ENCODE measurements around the gene PVALEF.

Gene PVALEF

GRCh38 chr17:81136366-81136765 is 28.9 kb upstream of the PVALEF start:
- Histone ChIP-seq H3K14ac (ENCODE audit: low read length) (peak overlapping the region; percentile 71), H3K23ac (ENCODE audit: low read depth, low read length, poor library complexity) (peak overlapping the region; percentile 73), H3K27me3 (ENCODE audit: control insufficient read depth in 3 of 3, insufficient read depth in 3 of 3, low read depth in 1 of 3, low read length in 3 of 3) (no peaks in the 10 kb centered on the region), H4K8ac (ENCODE audit: low read depth, low read length) (peak overlapping the region; percentile 48), H3K36me3 (replicated peaks in 1 of 2; ENCODE audit: control insufficient read depth in 2 of 2, insufficient read depth in 2 of 2, low read length in 2 of 2) (peaks cover 0 to 3% of the 10 kb centered on the region in 2 donors), H2AK5ac (ENCODE audit: low read depth, low read length) (peak overlapping the region; percentile 84), H3K79me1 (ENCODE audit: low read depth, low read length) (peaks cover 14% of the 10 kb centered on the region), H3K27ac (replicated peaks; ENCODE audit: low read length) (no peak overlapping the region), H3K4me1 (ENCODE audit: control insufficient read depth in 2 of 2, insufficient read depth in 1 of 2, low read depth in 1 of 2, low read length in 2 of 2) (peaks cover 18 to 28% of the 10 kb centered on the region in 2 donors), H2BK15ac (ENCODE audit: low read length) (peak overlapping the region; percentile 26), H2AFZ (ENCODE audit: low read length) (no peak overlapping the region), H2BK5ac (ENCODE audit: low read length) (peak overlapping the region; percentile 13), H3K4ac (ENCODE audit: low read length) (peak overlapping the region; percentile 89), H3K9ac (ENCODE audit: low read depth, low read length, poor library complexity) (peak overlapping the region; percentile 70), H2BK12ac (ENCODE audit: low read length) (peak overlapping the region; percentile 41), H3K4me3 (ENCODE audit: low read length in 2 of 2) (no peak overlapping the region), H4K91ac (ENCODE audit: low read depth, low read length, poor library complexity) (peak overlapping the region; percentile 72), H2BK120ac (ENCODE audit: low read depth, low read length) (peak overlapping the region; percentile 54), H3K18ac (ENCODE audit: low read length) (peak overlapping the region; percentile 65), H3K4me2 (ENCODE audit: insufficient read depth, low read length, poor library complexity, severe bottlenecking) (no peak overlapping the region), H3K9me3 (replicated peaks in 1 of 2; ENCODE audit: control insufficient read depth in 2 of 2, insufficient read depth in 1 of 2, low read depth in 1 of 2, low read length in 2 of 2) (peaks cover 0 to 14% of the 10 kb centered on the region in 2 donors)
- no CpG with 5 or more reads among the region's 8 CpGs for WGBS, 2 donors (ENCODE audit: extremely low coverage in 2 of 2, insufficient read length in 2 of 2, insufficient replicate concordance in 1 of 2)
- no peak for DNase-seq (ENCODE audit: low spot score)

- no peak overlapping the region for H2AFZ ChIP-seq (ENCODE audit: low read length)
- no peak overlapping the region for H3K4me2 ChIP-seq (ENCODE audit: insufficient read depth, low read length, poor library complexity, severe bottlenecking)
- no peak overlapping the region for H4K8ac ChIP-seq (ENCODE audit: low read depth, low read length)
- no peak overlapping the region for H2BK120ac ChIP-seq (ENCODE audit: low read depth, low read length)
- peaks cover 0 to 3% of the 10 kb centered on the region in 2 donors for H3K36me3 ChIP-seq (replicated peaks in 1 of 2; ENCODE audit: control insufficient read depth in 2 of 2, insufficient read depth in 2 of 2, low read length in 2 of 2)
- H3K79me1 ChIP-seq (ENCODE audit: low read depth, low read length) = peaks cover 12% of the 10 kb centered on the region
- H3K27me3 ChIP-seq (ENCODE audit: control insufficient read depth in 3 of 3, insufficient read depth in 3 of 3, low read depth in 1 of 3, low read length in 3 of 3) = no peaks in the 10 kb centered on the region
- H3K18ac ChIP-seq (ENCODE audit: low read length) = peak overlapping the region; percentile 64
- H4K91ac ChIP-seq (ENCODE audit: low read depth, low read length, poor library complexity) = peak overlapping the region; percentile 38
- H2BK15ac ChIP-seq (ENCODE audit: low read length) = no peak overlapping the region
- no peak overlapping the region for H3K4ac ChIP-seq (ENCODE audit: low read length)
- peaks cover 14 to 22% of the 10 kb centered on the region in 2 donors for H3K4me1 ChIP-seq (ENCODE audit: control insufficient read depth in 2 of 2, insufficient read depth in 1 of 2, low read depth in 1 of 2, low read length in 2 of 2)
- no peak overlapping the region for H3K4me3 ChIP-seq (ENCODE audit: low read length in 2 of 2)
- no peak for DNase-seq (ENCODE audit: low spot score)
- no peak overlapping the region for H3K27ac ChIP-seq (replicated peaks; ENCODE audit: low read length)
- no peak overlapping the region for H2BK12ac ChIP-seq (ENCODE audit: low read length)
- peak overlapping the region; percentile 80 for H3K9ac ChIP-seq (ENCODE audit: low read depth, low read length, poor library complexity)
- peaks cover 0 to 14% of the 10 kb centered on the region in 2 donors for H3K9me3 ChIP-seq (replicated peaks in 1 of 2; ENCODE audit: control insufficient read depth in 2 of 2, insufficient read depth in 1 of 2, low read depth in 1 of 2, low read length in 2 of 2)
- H2AK5ac ChIP-seq (ENCODE audit: low read depth, low read length) = peak overlapping the region; percentile 15
- H2BK5ac ChIP-seq (ENCODE audit: low read length) = no peak overlapping the region
- peak overlapping the region; percentile 38 for H3K14ac ChIP-seq (ENCODE audit: low read length)
- WGBS, 2 donors (ENCODE audit: extremely low coverage in 2 of 2, insufficient read length in 2 of 2, insufficient replicate concordance in 1 of 2) = no CpG with 5 or more reads among the region's 13 CpGs
- peak overlapping the region; percentile 94 for H3K23ac ChIP-seq (ENCODE audit: low read depth, low read length, poor library complexity)
Measured at GRCh38 chr17:81137248-81137647, 28.1 kb upstream of the PVALEF start.

GRCh38 chr17:81138083-81138482 is 27.2 kb upstream of the PVALEF start:
- Histone ChIP-seq H3K23ac (ENCODE audit: low read depth, low read length, poor library complexity) (peak overlapping the region; percentile 94), H3K9ac (ENCODE audit: low read depth, low read length, poor library complexity) (peak overlapping the region; percentile 80), H2AK5ac (ENCODE audit: low read depth, low read length) (peak overlapping the region; percentile 15), H2BK12ac (ENCODE audit: low read length) (no peak overlapping the region), H3K18ac (ENCODE audit: low read length) (peak overlapping the region; percentile 91), H2BK120ac (ENCODE audit: low read depth, low read length) (no peak overlapping the region), H3K4me1 (ENCODE audit: control insufficient read depth in 2 of 2, insufficient read depth in 1 of 2, low read depth in 1 of 2, low read length in 2 of 2) (peaks cover 11 to 21% of the 10 kb centered on the region in 2 donors), H3K79me1 (ENCODE audit: low read depth, low read length) (peaks cover 11% of the 10 kb centered on the region), H3K27me3 (ENCODE audit: control insufficient read depth in 3 of 3, insufficient read depth in 3 of 3, low read depth in 1 of 3, low read length in 3 of 3) (no peaks in the 10 kb centered on the region), H3K4me2 (ENCODE audit: insufficient read depth, low read length, poor library complexity, severe bottlenecking) (no peak overlapping the region), H2BK15ac (ENCODE audit: low read length) (no peak overlapping the region), H2AFZ (ENCODE audit: low read length) (no peak overlapping the region), H2BK5ac (ENCODE audit: low read length) (no peak overlapping the region), H3K4me3 (ENCODE audit: low read length in 2 of 2) (peak overlapping the region in 1 of 2 donors; percentile 71), H3K27ac (replicated peaks; ENCODE audit: low read length) (peak overlapping the region; percentile 17), H4K8ac (ENCODE audit: low read depth, low read length) (no peak overlapping the region), H3K4ac (ENCODE audit: low read length) (peak overlapping the region; percentile 57), H4K91ac (ENCODE audit: low read depth, low read length, poor library complexity) (peak overlapping the region; percentile 38), H3K9me3 (replicated peaks in 1 of 2; ENCODE audit: control insufficient read depth in 2 of 2, insufficient read depth in 1 of 2, low read depth in 1 of 2, low read length in 2 of 2) (peaks cover 0 to 14% of the 10 kb centered on the region in 2 donors), H3K14ac (ENCODE audit: low read length) (peak overlapping the region; percentile 59), H3K36me3 (replicated peaks in 1 of 2; ENCODE audit: control insufficient read depth in 2 of 2, insufficient read depth in 2 of 2, low read length in 2 of 2) (peaks cover 0 to 3% of the 10 kb centered on the region in 2 donors)
- no CpG with 5 or more reads among the region's 15 CpGs for WGBS, 2 donors (ENCODE audit: extremely low coverage in 2 of 2, insufficient read length in 2 of 2, insufficient replicate concordance in 1 of 2)
- DNase-seq (ENCODE audit: low spot score) = no peak

GRCh38 chr17:81138500-81138899 is 26.8 kb upstream of the PVALEF start:
- peaks cover 0 to 3% of the 10 kb centered on the region in 2 donors for H3K36me3 ChIP-seq (replicated peaks in 1 of 2; ENCODE audit: control insufficient read depth in 2 of 2, insufficient read depth in 2 of 2, low read length in 2 of 2)
- peaks cover 11% of the 10 kb centered on the region for H3K79me1 ChIP-seq (ENCODE audit: low read depth, low read length)
- no peak overlapping the region for H2BK5ac ChIP-seq (ENCODE audit: low read length)
- H3K4me1 ChIP-seq (ENCODE audit: control insufficient read depth in 2 of 2, insufficient read depth in 1 of 2, low read depth in 1 of 2, low read length in 2 of 2) = peaks cover 7 to 17% of the 10 kb centered on the region in 2 donors
- H2AK5ac ChIP-seq (ENCODE audit: low read depth, low read length) = no peak overlapping the region
- H3K27me3 ChIP-seq (ENCODE audit: control insufficient read depth in 3 of 3, insufficient read depth in 3 of 3, low read depth in 1 of 3, low read length in 3 of 3) = no peaks in the 10 kb centered on the region
- H3K14ac ChIP-seq (ENCODE audit: low read length) = peak overlapping the region; percentile 59
- peak overlapping the region; percentile 52 for H4K8ac ChIP-seq (ENCODE audit: low read depth, low read length)
- peak overlapping the region; percentile 17 for H3K27ac ChIP-seq (replicated peaks; ENCODE audit: low read length)
- peak overlapping the region; percentile 66 for H3K4ac ChIP-seq (ENCODE audit: low read length)
- H3K18ac ChIP-seq (ENCODE audit: low read length) = peak overlapping the region; percentile 91
- DNase-seq (ENCODE audit: low spot score) = no peak
- H4K91ac ChIP-seq (ENCODE audit: low read depth, low read length, poor library complexity) = peak overlapping the region; percentile 39
- H3K9me3 ChIP-seq (replicated peaks in 1 of 2; ENCODE audit: control insufficient read depth in 2 of 2, insufficient read depth in 1 of 2, low read depth in 1 of 2, low read length in 2 of 2) = peaks cover 0 to 14% of the 10 kb centered on the region in 2 donors
- H3K4me2 ChIP-seq (ENCODE audit: insufficient read depth, low read length, poor library complexity, severe bottlenecking) = no peak overlapping the region
- H3K23ac ChIP-seq (ENCODE audit: low read depth, low read length, poor library complexity) = peak overlapping the region; percentile 97
- no peak overlapping the region for H2AFZ ChIP-seq (ENCODE audit: low read length)
- peak overlapping the region in 1 of 2 donors; percentile 71 for H3K4me3 ChIP-seq (ENCODE audit: low read length in 2 of 2)
- 100% methylated on average over 1 of the region's 25 CpGs; no CpG with 5 or more reads in 1 of the 2 donors for WGBS, 2 donors (ENCODE audit: extremely low coverage in 2 of 2, insufficient read length in 2 of 2, insufficient replicate concordance in 1 of 2)
- H2BK120ac ChIP-seq (ENCODE audit: low read depth, low read length) = no peak overlapping the region
- no peak overlapping the region for H2BK15ac ChIP-seq (ENCODE audit: low read length)
- H2BK12ac ChIP-seq (ENCODE audit: low read length) = peak overlapping the region; percentile 97
- H3K9ac ChIP-seq (ENCODE audit: low read depth, low read length, poor library complexity) = peak overlapping the region; percentile 80
